ENCODE data around the gene NAP1L3.

Gene NAP1L3, protein sequence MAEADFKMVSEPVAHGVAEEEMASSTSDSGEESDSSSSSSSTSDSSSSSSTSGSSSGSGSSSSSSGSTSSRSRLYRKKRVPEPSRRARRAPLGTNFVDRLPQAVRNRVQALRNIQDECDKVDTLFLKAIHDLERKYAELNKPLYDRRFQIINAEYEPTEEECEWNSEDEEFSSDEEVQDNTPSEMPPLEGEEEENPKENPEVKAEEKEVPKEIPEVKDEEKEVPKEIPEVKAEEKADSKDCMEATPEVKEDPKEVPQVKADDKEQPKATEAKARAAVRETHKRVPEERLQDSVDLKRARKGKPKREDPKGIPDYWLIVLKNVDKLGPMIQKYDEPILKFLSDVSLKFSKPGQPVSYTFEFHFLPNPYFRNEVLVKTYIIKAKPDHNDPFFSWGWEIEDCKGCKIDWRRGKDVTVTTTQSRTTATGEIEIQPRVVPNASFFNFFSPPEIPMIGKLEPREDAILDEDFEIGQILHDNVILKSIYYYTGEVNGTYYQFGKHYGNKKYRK

DNA sequence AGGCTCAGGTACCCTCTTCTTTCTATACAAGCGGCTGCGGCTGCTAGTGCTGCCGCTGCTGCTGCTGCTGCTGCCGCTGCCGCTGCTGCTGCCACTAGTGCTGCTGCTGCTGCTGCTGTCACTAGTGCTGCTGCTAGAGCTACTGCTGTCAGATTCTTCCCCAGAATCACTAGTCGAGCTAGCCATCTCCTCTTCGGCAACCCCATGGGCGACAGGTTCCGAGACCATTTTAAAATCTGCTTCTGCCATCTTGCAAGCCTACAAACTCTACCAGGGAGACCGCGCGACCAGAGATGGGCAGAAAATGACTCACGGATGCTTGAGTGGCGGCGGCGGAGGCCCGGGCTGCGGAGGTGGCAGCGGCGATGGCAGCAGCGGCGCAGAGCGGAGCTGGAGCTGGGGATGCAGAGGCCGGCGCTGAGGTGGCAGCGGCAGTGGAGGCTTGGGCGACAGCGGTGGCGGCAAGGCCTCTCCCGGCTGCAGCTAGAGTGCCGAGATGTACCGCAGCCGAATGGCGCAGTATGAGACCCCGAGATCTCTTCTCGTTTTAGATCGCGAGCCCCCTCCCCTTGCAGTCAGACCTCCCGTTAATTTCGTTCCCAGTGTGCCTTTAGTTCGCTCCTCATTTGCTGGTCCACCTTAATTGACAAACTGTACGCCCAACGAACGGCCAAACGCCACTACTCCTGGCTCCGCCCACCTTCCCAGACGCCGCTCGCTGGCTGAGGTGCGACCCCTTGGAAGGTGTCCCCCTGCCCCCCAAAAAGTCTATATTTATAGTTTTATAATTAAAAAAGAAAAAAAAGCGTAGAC is at the start of gene NAP1L3:
NAP1L3 (minus strand) TSS at position 523 of the 813 bp plus-strand sequence; CDS start at position 249, 274 bp downstream.
- peak; percentile 38 to 46 for DNase-seq (ENCODE audit: low read depth in 2 of 2)

GRCh38 chrX:93711076-93711475 is 37.7 kb upstream of the NAP1L3 start:
- no peak for DNase-seq (ENCODE audit: low read depth in 2 of 2)

GRCh38 chrX:93703701-93704100 is 30.3 kb upstream of the NAP1L3 start:
- DNase-seq (ENCODE audit: low read depth in 2 of 2), result no peak

DNA sequence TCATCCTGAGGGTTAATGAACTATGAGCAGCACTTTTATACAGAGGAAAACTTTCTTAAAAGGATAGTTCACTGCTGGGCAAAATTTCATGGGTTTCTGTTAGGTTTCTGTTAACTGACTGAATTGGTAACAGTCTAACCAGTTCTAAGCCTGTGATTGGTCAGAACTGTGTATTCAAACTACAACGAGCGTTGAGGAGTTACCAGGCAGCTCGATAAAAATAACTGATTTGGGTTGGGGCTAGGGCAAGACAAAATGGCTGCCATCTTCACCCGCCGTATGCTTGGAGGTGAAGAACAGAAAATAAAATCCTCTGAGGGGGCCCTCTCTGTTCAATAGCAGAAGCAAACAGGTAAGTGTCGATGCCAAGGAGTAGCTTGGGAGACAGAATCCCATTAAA is 22.6 kb upstream of the NAP1L3 start:
- no peak for DNase-seq (ENCODE audit: low read depth in 2 of 2)

GRCh38 chrX:93673869-93674271 is 492 bp upstream of the NAP1L3 start, which contains the start of gene FAM133A:
FAM133A (plus strand) TSS chrX:93674206; CDS start chrX:93709420, 35,214 bp downstream.
- DNase-seq (ENCODE audit: low read depth in 2 of 2), result no peak

DNA sequence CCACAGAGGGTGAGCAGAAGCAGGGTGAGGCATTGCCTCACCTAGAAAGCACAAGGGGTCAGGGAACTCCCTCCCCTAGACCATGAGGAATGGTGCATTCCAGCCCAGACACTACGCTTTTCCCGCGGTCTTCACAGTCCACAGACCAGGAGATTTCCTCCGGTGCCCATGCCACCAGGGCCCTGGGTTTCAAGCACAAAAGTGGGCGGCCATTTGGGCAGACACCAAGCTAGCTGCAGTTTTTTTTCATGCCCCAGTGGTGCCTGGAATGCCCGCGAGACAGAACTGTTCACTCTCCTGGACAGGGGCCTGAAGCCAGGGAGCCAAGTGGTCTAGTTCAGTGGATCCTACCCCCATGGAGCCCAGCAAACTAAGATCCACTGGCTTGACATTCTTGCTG is 12.8 kb downstream of the NAP1L3 start:
- DNase-seq (ENCODE audit: low read depth in 2 of 2), result no peak

- DNase-seq (ENCODE audit: low read depth in 2 of 2), result no peak
These were observed 24.0 kb downstream of the NAP1L3 start for GRCh38 chrX:93649381-93649780.

DNA sequence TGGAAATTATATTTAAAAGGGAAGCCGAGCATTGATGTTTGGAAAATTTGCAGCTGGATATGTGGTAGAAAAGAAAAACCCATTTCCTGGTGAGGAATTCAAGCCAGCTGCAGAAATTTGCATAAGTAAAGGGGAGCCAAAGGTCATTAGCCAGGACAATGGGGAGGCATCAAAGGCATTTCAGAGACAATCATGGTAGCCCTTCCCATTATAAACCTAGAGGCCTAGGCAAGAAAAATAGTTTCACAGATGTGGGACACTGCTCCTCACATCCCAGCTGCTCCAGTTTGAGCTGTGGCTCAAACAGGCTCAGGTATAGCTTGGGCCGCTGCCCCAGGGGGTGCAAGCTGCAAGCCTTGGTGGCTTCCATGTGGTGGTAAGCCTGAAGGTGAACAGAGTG is 35.8 kb downstream of the NAP1L3 start:
- no peak for DNase-seq (ENCODE audit: low read depth in 2 of 2)
